CD14-positive monocyte (primary cell): Measurements from ENCODE around the gene KRT75. TPM values are rescaled to one million over a fixed set of nuclear protein-coding genes. Genes with fewer than 3 reads are reported as not detected.
"Not testable (repeated sequence)": the region's sequence is repeated elsewhere in the genome, so short reads cannot be mapped to it uniquely, and the experiment has no call there.

Source experiments
- DNase-seq, 3 donors: peaks; one replicate each; pipeline ENCODE4 v3.0.0-alpha.2; 2011 to 2022
- H2AFZ ChIP-seq: 2 replicates; pipeline ENCODE4 v1.6.0; 2012; ENCODE audit warnings: mild to moderate bottlenecking, low read depth, low read length, inconsistent platforms; ENCODE audit not compliant: insufficient read depth, poor library complexity, severe bottlenecking
- H3K27ac ChIP-seq, 2 donors: 1 replicate in 1 of 2; 2 replicates in 1 of 2; pipeline ENCODE4 v1.5.1; 2012 to 2013; ENCODE audit warnings: low read length in 2 of 2, control low read depth in 1 of 2, inconsistent platforms in 1 of 2, low read depth in 1 of 2, mild to moderate bottlenecking in 1 of 2
- H3K27me3 ChIP-seq, 2 donors: one replicate each; pipeline versions ENCODE4 v1.6.0 to v1.6.1; 2011 to 2013; ENCODE audit warnings: low read length in 2 of 2; ENCODE audit not compliant: control insufficient read depth in 2 of 2, insufficient read depth in 2 of 2
- H3K36me3 ChIP-seq, 2 donors: replicated peaks in 1 of 2; 1 replicate in 1 of 2; 2 replicates in 1 of 2; pipeline versions ENCODE4 v1.5.1 to v1.6.1; 2012 to 2013; ENCODE audit warnings: low read length in 2 of 2, control low read depth in 1 of 2, inconsistent platforms in 1 of 2, mild to moderate bottlenecking in 1 of 2; ENCODE audit not compliant: insufficient read depth in 2 of 2, control insufficient read depth in 1 of 2
- H3K4me1 ChIP-seq, 2 donors: 1 replicate in 1 of 2; 2 replicates in 1 of 2; pipeline versions ENCODE4 v1.5.1 to v1.6.1; 2012 to 2013; ENCODE audit warnings: low read length in 2 of 2, control low read depth in 1 of 2, inconsistent platforms in 1 of 2, mild to moderate bottlenecking in 1 of 2, moderate library complexity in 1 of 2; ENCODE audit not compliant: insufficient read depth in 2 of 2, control insufficient read depth in 1 of 2
- H3K4me2 ChIP-seq: replicated peaks from 2 replicates; pipeline ENCODE3; 2012; ENCODE audit warnings: low read length, moderate library complexity, mild to moderate bottlenecking; ENCODE audit not compliant: poor library complexity, severe bottlenecking; ENCODE audit errors: extremely low read depth
- H3K4me3 ChIP-seq, 3 experiments: fragments of 200-600 bp in 1 of 3; sonication (generic) in 1 of 3; replicated peaks in 1 of 3; 1 replicate in 2 of 3; 2 replicates in 1 of 3; pipeline ENCODE4 v1.5.1; 2011 to 2013; ENCODE audit warnings: low read length in 3 of 3, mild to moderate bottlenecking in 3 of 3, control low read depth in 2 of 3, low read depth in 2 of 3, inconsistent platforms in 1 of 3, moderate library complexity in 1 of 3
- H3K79me2 ChIP-seq: 2 replicates; pipeline ENCODE4 v1.6.0; 2012; ENCODE audit warnings: mild to moderate bottlenecking, control low read depth, inconsistent platforms, low read length, moderate library complexity; ENCODE audit not compliant: insufficient read depth
- H3K9ac ChIP-seq: 2 replicates; pipeline ENCODE4 v1.6.0; 2017; ENCODE audit warnings: low read length, mild to moderate bottlenecking; ENCODE audit not compliant: insufficient read depth, poor library complexity, severe bottlenecking
- H3K9me3 ChIP-seq, 2 donors: replicated peaks in 1 of 2; 1 replicate in 1 of 2; 2 replicates in 1 of 2; pipeline versions ENCODE4 v1.5.1 to v1.6.1; 2012 to 2013; ENCODE audit warnings: low read length in 2 of 2, control low read depth in 1 of 2; ENCODE audit not compliant: control insufficient read depth in 1 of 2, insufficient read depth in 1 of 2
- H4K20me1 ChIP-seq: 2 replicates; pipeline ENCODE4 v1.6.0; 2012; ENCODE audit warnings: mild to moderate bottlenecking, low read length, control low read depth, moderate library complexity; ENCODE audit not compliant: insufficient read depth
- H3K27ac Mint-ChIP-seq, 7 donors: one replicate each; pipeline ENCODE4 v1.8.0; 2020; ENCODE audit warnings: mild to moderate bottlenecking in 7 of 7, mixed read lengths in 7 of 7, moderate library complexity in 6 of 7, inconsistent platforms in 2 of 7
- H3K27me3 Mint-ChIP-seq, 3 donors: one replicate each; pipeline ENCODE4 v1.8.0; 2021 to 2022; ENCODE audit warnings: low read depth in 3 of 3, mild to moderate bottlenecking in 3 of 3, mixed read lengths in 3 of 3, moderate library complexity in 3 of 3, inconsistent platforms in 1 of 3
- H3K36me3 Mint-ChIP-seq, 2 donors: one replicate each; pipeline ENCODE4 v1.8.0; 2020; ENCODE audit warnings: mixed read lengths in 2 of 2, inconsistent platforms in 1 of 2, mild to moderate bottlenecking in 1 of 2
- H3K4me1 Mint-ChIP-seq: one replicate; pipeline ENCODE4 v1.8.0; 2020; ENCODE audit warnings: mild to moderate bottlenecking, mixed read lengths
- H3K4me3 Mint-ChIP-seq, 2 donors: one replicate each; pipeline ENCODE4 v1.8.0; 2020; ENCODE audit warnings: mild to moderate bottlenecking in 2 of 2, mixed read lengths in 2 of 2, moderate library complexity in 1 of 2
- H3K9me3 Mint-ChIP-seq, 7 donors: one replicate each; pipeline ENCODE4 v1.8.0; 2020 to 2022; ENCODE audit warnings: mixed read lengths in 7 of 7, mild to moderate bottlenecking in 6 of 7, moderate library complexity in 6 of 7, inconsistent platforms in 2 of 7
- WGBS: methylation state at CpG from one replicate; pipeline ENCODE4 v1.1.5; 2013; ENCODE audit warnings: missing lambda C conversion rate; ENCODE audit not compliant: insufficient coverage; 5-methylcytosine and 5-hydroxymethylcytosine counted together
- intact Hi-C, 2 donors: fragments of 100-400 bp; cut with micrococcal nuclease; formaldehyde crosslinking; loops; one replicate each; pipeline versions ENCODE4 v1.15.0 to v1.15.1; 2023
- polyA plus RNA-seq, 3 donors: library from polyadenylated mRNA; depleted of rRNA in 1 of 3; unstranded in 2 of 3; stranded (reverse) in 1 of 3; fragments of 300-500 nt in 2 of 3; fragments of >200 nt in 1 of 3; fragmentation: Illumina TruSeq in 2 of 3; gene quantifications; 1 replicate in 2 of 3; 2 replicates in 1 of 3; pipeline ENCODE4 v1.2.3, GENCODE V29; 2012 to 2021
- TF ChIP-seq, protein P1 (sequence below): fragments of 200-600 bp; IDR thresholded peaks from one replicate; pipeline ENCODE4 v1.8.0; 2022; ENCODE audit warnings: antibody characterized with exemption, mild to moderate bottlenecking

KRT75 gene
- polyA plus RNA-seq, 3 donors = not detected

DNA sequence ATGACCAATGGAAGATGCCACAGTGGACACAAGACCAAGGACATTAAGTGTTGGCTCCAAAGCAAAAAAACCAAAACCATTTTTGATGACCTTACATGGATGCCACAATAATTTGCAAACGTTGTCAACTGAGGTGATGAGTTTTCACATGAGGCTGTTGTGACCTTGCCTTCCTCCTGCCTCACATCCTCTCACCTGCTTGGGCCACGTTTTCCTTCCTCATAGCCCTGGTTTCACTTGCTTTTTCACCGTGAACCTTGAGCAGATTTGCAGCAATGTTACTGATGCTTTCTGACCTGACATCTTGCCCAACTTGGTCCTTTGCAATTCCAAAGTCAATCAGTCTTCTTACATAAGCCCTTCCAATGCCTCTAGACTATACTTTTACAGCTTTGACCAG lies 14.1 kb upstream of the KRT75 start:
- Histone ChIP-seq H3K9me3 (no peaks in the 10 kb centered on the region), H3K27ac (no peak overlapping the region), H3K4me2 (no peak overlapping the region), H3K27me3 (no peaks in the 10 kb centered on the region), H3K4me1 (no peaks in the 10 kb centered on the region), H3K79me2 (no peaks in the 10 kb centered on the region), H2AFZ (no peak overlapping the region), H3K4me3 (no peak overlapping the region), H3K9ac (no peak overlapping the region), H4K20me1 (no peaks in the 10 kb centered on the region), H3K36me3 (no peaks in the 10 kb centered on the region)
- TF ChIP-seq, protein P1, sequence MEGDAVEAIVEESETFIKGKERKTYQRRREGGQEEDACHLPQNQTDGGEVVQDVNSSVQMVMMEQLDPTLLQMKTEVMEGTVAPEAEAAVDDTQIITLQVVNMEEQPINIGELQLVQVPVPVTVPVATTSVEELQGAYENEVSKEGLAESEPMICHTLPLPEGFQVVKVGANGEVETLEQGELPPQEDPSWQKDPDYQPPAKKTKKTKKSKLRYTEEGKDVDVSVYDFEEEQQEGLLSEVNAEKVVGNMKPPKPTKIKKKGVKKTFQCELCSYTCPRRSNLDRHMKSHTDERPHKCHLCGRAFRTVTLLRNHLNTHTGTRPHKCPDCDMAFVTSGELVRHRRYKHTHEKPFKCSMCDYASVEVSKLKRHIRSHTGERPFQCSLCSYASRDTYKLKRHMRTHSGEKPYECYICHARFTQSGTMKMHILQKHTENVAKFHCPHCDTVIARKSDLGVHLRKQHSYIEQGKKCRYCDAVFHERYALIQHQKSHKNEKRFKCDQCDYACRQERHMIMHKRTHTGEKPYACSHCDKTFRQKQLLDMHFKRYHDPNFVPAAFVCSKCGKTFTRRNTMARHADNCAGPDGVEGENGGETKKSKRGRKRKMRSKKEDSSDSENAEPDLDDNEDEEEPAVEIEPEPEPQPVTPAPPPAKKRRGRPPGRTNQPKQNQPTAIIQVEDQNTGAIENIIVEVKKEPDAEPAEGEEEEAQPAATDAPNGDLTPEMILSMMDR = no peak
- Mint-ChIP-seq H3K36me3 (no peaks in the 10 kb centered on the region), H3K4me1 (no peaks in the 10 kb centered on the region), H3K9me3 (peaks cover 0 to 5% (median 0%) of the 10 kb centered on the region in 7 donors), H3K27ac (no peak overlapping the region), H3K27me3 (peaks cover 3 to 17% (median 15%) of the 10 kb centered on the region in 3 donors), H3K4me3 (no peak overlapping the region)
- no peak for DNase-seq
- intact Hi-C loops = no loop called here
- 6% methylated on average over 2 of the region's 3 CpGs for WGBS

- H3K4me1 Mint-ChIP-seq, H3K4me3 ChIP-seq, H3K9me3 ChIP-seq, H3K4me1 ChIP-seq, H3K4me2 ChIP-seq, H2AFZ ChIP-seq, H4K20me1 ChIP-seq, H3K4me3 Mint-ChIP-seq, DNase-seq, intact Hi-C loops, H3K36me3 Mint-ChIP-seq, H3K36me3 ChIP-seq, H3K79me2 ChIP-seq, H3K9ac ChIP-seq, H3K27ac Mint-ChIP-seq, H3K9me3 Mint-ChIP-seq, H3K27ac ChIP-seq, H3K27me3 ChIP-seq: not testable (repeated sequence)
- H3K27me3 Mint-ChIP-seq = peaks cover 3 to 21% (median 16%) of the 10 kb centered on the region in 3 donors
- WGBS = 94% methylated on average over 5 of the region's 11 CpGs
Observed at GRCh38 chr12:52447196-52447595, 13.0 kb upstream of the KRT75 start.
